K562 (cell line): ENCODE measurements around the gene INMT. TPM values are rescaled to one million over a fixed set of nuclear protein-coding genes. Genes with fewer than 3 reads are reported as not detected.

Source experiments
- DDX20 ChIP-seq: fragments of 450-650 bp; IDR thresholded peaks from 2 replicates; pipeline ENCODE4 v1.6.1; 2016; ENCODE audit warnings: missing genetic modification characterization, low read depth, mild to moderate bottlenecking, missing compliant biosample characterization, moderate library complexity
- ELF1 ChIP-seq: fragments of 200-800 bp; sonication (Bioruptor generic); IDR thresholded peaks from 2 replicates; pipeline ENCODE4 v1.6.1; 2016; ENCODE audit warnings: missing genetic modification characterization, missing compliant biosample characterization
- HCFC1 ChIP-seq: IDR thresholded peaks from 2 replicates; pipeline ENCODE4 v1.6.1; 2012; ENCODE audit warnings: low read depth, low read length, improper control_type of control experiment
- NCOA1 ChIP-seq: fragments of 450-650 bp; IDR thresholded peaks from 2 replicates; pipeline ENCODE4 v1.6.1; 2016; ENCODE audit warnings: low read depth
- PCBP2 ChIP-seq: fragments of 200-400 bp; formaldehyde crosslinking; IDR thresholded peaks from 2 replicates; pipeline ENCODE4 v1.6.1; 2018; ENCODE audit warnings: low read length, low read depth, mild to moderate bottlenecking, moderate library complexity; ENCODE audit not compliant: poor library complexity, severe bottlenecking
- PHF20 ChIP-seq: fragments of 450-650 bp; IDR thresholded peaks from 2 replicates; pipeline ENCODE4 v1.6.1; 2018; ENCODE audit not compliant: partially characterized antibody
- RB1 ChIP-seq: fragments of 450-650 bp; IDR thresholded peaks from 2 replicates; pipeline ENCODE4 v1.6.1; 2017; ENCODE audit warnings: low read depth, mild to moderate bottlenecking
- RFX1 ChIP-seq: fragments of 450-650 bp; IDR thresholded peaks from 2 replicates; pipeline ENCODE4 v1.6.1; 2016; ENCODE audit warnings: mild to moderate bottlenecking, moderate library complexity
- RHOXF2B ChIP-seq: fragments of 250-450 bp; sonication (Bioruptor Pico); conservative IDR thresholded peaks from 2 replicates; pipeline ENCODE4 v1.5.1; 2021
- SAFB ChIP-seq: fragments of 200-400 bp; formaldehyde crosslinking; IDR thresholded peaks from 2 replicates; pipeline ENCODE4 v1.6.1; 2017; ENCODE audit warnings: low read depth, low read length, borderline replicate concordance
- SMARCC2 ChIP-seq: fragments of 450-650 bp; IDR thresholded peaks from 2 replicates; pipeline ENCODE4 v1.6.1; 2017; ENCODE audit warnings: antibody characterized with exemption, moderate library complexity, mild to moderate bottlenecking, low read depth
- SREBF1 ChIP-seq: fragments of 150-350 bp; IDR thresholded peaks from 2 replicates; pipeline ENCODE4 v1.6.1; 2014; ENCODE audit warnings: antibody characterized with exemption, low read depth, low read length, borderline replicate concordance
- USF2 ChIP-seq: sonication (generic); formaldehyde crosslinking; IDR thresholded peaks from 2 replicates; pipeline ENCODE4 v1.5.0; 2020; ENCODE audit warnings: missing genetic modification reagents
- YBX1 ChIP-seq: fragments of 450-650 bp; IDR thresholded peaks from 2 replicates; pipeline ENCODE4 v1.7.1; 2016; ENCODE audit warnings: mild to moderate bottlenecking
- YY1 ChIP-seq, 3 experiments: IDR thresholded peaks; 2 replicates each; pipeline ENCODE4 v1.6.1; 2011; ENCODE audit warnings: low read length in 2 of 3, mild to moderate bottlenecking in 2 of 3, moderate library complexity in 2 of 3, borderline replicate concordance in 1 of 3, control low read depth in 1 of 3, low read depth in 1 of 3; ENCODE audit not compliant: insufficient read depth in 3 of 3, insufficient replicate concordance in 2 of 3, control insufficient read depth in 1 of 3, insufficient read length in 1 of 3; ENCODE audit errors: extremely low read depth in 1 of 3
- ZHX1 ChIP-seq: fragments of 150-350 bp; conservative IDR thresholded peaks from 2 replicates; pipeline ENCODE4 v1.6.1; 2014; ENCODE audit warnings: low read length
- ZNF12 ChIP-seq: sonication (generic); formaldehyde crosslinking; IDR thresholded peaks from 2 replicates; pipeline ENCODE4 v1.4.0; 2020; ENCODE audit warnings: mild to moderate bottlenecking, missing genetic modification reagents
- ZNF175 ChIP-seq: fragments of 200-800 bp; sonication (Bioruptor generic); IDR thresholded peaks from 2 replicates; pipeline ENCODE4 v1.6.1; 2016; ENCODE audit warnings: low read depth, mild to moderate bottlenecking, missing genetic modification characterization, missing compliant biosample characterization
- ZNF224 ChIP-seq: sonication (generic); formaldehyde crosslinking; IDR thresholded peaks from 2 replicates; pipeline ENCODE4 v1.8.0; 2022; ENCODE audit warnings: mild to moderate bottlenecking, missing genetic modification reagents
- ZNF655 ChIP-seq: fragments of 250-450 bp; sonication (Bioruptor Pico); IDR thresholded peaks from 2 replicates; pipeline ENCODE4 v1.5.0; 2021
- polyA plus RNA-seq, 8 experiments: library from polyadenylated mRNA; depleted of rRNA in 4 of 8; stranded (reverse) in 5 of 8; unstranded in 3 of 8; fragments of >200 nt; fragmentation: Nextera tagmentation in 2 of 8; fragmentation: Illumina TruSeq in 1 of 8; extraction: Ambion mirVana in 2 of 8; extraction: Trizol in 1 of 8; gene quantifications; 2 replicates each; pipeline versions ENCODE4 v1.2.1 to v1.2.3, GENCODE V29; 2011 to 2014; ENCODE audit warnings: inconsistent platforms in 1 of 8, missing spikeins in 1 of 8
- total RNA-seq, 7 experiments: library from RNA; depleted of rRNA in 6 of 7; stranded (reverse); fragments of >200 nt in 6 of 7; fragmentation: Illumina TruSeq in 2 of 7; extraction: Trizol in 2 of 7; gene quantifications; 2 replicates each; pipeline versions ENCODE4 v1.2.1 to v1.2.3, GENCODE V29; 2011 to 2021; ENCODE audit warnings: low replicate concordance in 1 of 7
- TF ChIP-seq, protein P1 (sequence below): IDR thresholded peaks from 2 replicates; pipeline ENCODE4 v1.6.1; 2012; ENCODE audit warnings: low read depth, low read length, improper control_type of control experiment, borderline replicate concordance

Gene INMT
- total and polyA plus RNA-seq, 9 of the 15 experiments (the other 6 are each of a cell fraction or from before 2014, with no cell fraction given), result 0.04 to 0.27 TPM; not detected in 7

- no peak for TF ChIP-seq USF2 (CRISPR knock-in tag)
- peak; percentile 18 for TF ChIP-seq PHF20
- TF ChIP-seq YBX1, result no peak
- no peak for TF ChIP-seq PCBP2
- TF ChIP-seq, protein P1, sequence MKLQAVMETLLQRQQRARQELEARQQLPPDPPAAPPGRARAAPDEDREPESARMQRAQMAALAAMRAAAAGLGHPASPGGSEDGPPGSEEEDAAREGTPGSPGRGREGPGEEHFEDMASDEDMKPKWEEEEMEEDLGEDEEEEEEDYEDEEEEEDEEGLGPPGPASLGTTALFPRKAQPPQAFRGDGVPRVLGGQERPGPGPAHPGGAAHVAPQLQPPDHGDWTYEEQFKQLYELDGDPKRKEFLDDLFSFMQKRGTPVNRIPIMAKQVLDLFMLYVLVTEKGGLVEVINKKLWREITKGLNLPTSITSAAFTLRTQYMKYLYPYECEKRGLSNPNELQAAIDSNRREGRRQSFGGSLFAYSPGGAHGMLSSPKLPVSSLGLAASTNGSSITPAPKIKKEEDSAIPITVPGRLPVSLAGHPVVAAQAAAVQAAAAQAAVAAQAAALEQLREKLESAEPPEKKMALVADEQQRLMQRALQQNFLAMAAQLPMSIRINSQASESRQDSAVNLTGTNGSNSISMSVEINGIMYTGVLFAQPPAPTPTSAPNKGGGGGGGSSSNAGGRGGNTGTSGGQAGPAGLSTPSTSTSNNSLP, result peak; percentile 49; the same call in 1 of the 2 replicates
- TF ChIP-seq YY1 (IDR thresholded peaks at IDR 0.05; ENCODE audit: borderline replicate concordance in 1 of 3, control insufficient read depth in 1 of 3, extremely low read depth in 1 of 3, insufficient read depth in 3 of 3, insufficient read length in 1 of 3, insufficient replicate concordance in 2 of 3, low read depth in 1 of 3, low read length in 2 of 3), result peak in 1 of 3 experiments; percentile 29
- TF ChIP-seq ELF1 (tag), result no peak; the same call in 1 of the 2 replicates
- peak; percentile 98 for TF ChIP-seq SMARCC2
- peak; percentile 96 for TF ChIP-seq NCOA1
- no peak for TF ChIP-seq SREBF1
- TF ChIP-seq ZNF655, result no peak
- TF ChIP-seq RHOXF2B, result no peak
- TF ChIP-seq RB1, result peak; percentile 13; the same call in 1 of the 2 replicates
- TF ChIP-seq ZHX1, result no peak
- TF ChIP-seq DDX20 (tag), result no peak
- TF ChIP-seq ZNF12 (CRISPR knock-in tag), result no peak
- TF ChIP-seq RFX1, result no peak
- no peak for TF ChIP-seq SAFB
- TF ChIP-seq ZNF175 (CRISPR knock-in tag), result peak; percentile 75
- TF ChIP-seq HCFC1, result no peak
- TF ChIP-seq ZNF224 (CRISPR knock-in tag), result no peak
Observed at GRCh38 chr7:30761214-30762156, 9.6 kb downstream of the INMT start (continued).
